NCI-H345 treated with DMSO at 0.1 percent for 48 hours (cell line): ENCODE measurements around the gene SLC44A1.

Experiments used
- DNase-seq: peaks from one replicate; lab custom pipeline; 2025; ENCODE audit not compliant: unreplicated experiment; lab: John Stamatoyannopoulos, UW

Gene SLC44A1

DNA sequence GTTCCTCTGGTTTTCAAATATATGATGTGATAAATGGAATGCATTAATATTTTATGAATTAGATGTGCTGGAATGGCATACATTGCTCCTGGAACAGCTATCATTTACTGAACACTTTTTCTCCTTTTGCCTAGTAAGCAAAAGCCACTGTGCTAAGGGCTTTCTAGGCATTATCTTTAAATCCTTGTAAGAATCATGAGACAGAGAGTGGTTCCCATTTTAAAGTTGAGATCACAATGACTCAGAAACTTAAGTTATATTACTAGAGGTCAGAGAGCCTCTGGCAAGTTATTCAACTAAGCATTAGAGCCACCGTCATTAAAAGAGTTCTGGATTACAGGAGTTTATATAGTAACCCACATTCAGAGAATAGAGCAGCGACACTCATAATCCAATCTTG lies 176.7 kb downstream of the SLC44A1 start:
- no peak for DNase-seq

DNA sequence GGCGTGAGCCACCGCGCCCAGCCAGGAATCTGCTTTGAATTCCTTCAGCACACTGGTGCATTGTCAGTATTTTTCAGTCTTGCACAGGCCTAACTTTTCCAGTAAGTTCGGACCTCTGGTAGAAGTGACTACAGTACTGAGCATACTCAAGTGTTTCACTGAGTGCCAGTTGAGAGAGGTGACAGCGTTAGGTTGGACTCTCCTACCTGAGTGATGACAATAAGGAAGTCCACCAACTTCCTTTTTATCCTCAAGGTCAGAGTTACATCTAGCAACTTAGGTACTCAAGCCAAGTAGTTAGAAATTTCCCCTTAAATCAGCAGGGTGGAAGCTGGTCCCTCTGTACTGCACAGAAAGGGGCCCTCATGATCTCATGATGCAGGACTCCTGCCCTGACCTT lies 177.4 kb downstream of the SLC44A1 start:
- no peak for DNase-seq

- no peak for DNase-seq
Measured at GRCh38 chr9:105425816-105426433, 181.5 kb downstream of the SLC44A1 start.

DNA sequence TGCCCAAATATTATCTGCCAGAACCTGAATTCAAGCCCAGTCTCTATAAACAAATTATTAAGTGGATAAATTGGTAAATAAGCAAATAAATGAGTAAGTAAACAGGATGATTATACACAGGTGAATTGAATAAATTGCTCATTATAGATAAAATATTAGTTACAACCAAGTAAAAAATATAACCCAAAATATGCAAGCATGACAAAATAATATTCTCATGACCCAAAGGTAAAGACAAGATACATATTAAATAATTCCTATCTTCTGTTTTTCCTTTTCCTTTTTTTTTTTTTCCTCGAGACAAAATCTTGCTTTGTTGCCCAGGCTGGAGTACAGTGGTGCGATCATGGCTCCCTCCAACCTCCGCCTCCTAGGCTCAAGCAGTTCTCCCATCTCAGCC lies 182.2 kb downstream of the SLC44A1 start:
- no peak for DNase-seq

DNA sequence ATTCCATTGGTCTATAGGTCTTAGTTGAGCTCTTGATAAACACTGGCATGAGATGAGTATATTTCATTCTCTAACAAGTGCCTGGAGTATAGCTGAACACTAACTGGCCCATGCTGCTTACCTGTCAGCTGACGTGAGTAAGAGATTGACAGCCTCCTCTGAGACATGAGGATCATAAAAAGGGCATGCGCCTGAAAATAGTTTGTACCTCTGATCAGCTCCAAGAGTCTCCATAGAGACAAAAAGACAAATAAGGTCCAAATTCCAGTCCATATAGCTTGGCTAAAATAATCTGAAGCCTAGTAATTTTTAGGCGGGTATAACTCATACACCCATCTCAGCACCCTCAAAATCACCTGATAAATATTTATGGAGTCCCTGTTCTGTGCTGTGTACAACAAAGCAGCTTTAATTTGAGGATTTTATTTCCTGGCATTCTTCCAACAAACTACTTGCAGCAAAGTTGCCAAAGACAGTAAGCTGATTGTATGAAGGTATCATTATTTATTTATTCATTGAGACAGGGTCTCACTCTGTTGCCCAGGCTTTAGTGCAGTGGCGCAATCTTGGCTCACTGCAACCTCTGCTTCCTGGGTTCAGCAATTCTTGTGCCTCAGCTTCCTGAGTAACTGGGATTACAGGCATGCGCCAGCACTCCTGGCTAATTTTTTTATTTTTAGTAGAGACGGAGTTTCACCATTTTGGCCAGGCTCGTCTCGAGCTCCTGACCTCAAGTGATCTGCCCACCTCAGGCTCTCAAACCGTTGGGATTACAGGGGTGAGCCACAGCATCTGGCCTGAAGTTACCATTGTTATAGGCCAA lies 187.2 kb downstream of the SLC44A1 start:
- no peak for DNase-seq

GRCh38 chr9:105432247-105432842 lies 187.9 kb downstream of the SLC44A1 start:
- DNase-seq, result no peak

GRCh38 chr9:105435453-105435852 lies 191.0 kb downstream of the SLC44A1 start:
- DNase-seq, result no peak

- no peak for DNase-seq
Measured at GRCh38 chr9:105436783-105437182, 192.3 kb downstream of the SLC44A1 start.

- no peak for DNase-seq
Measured at GRCh38 chr9:105437704-105438103, 193.3 kb downstream of the SLC44A1 start.

DNA sequence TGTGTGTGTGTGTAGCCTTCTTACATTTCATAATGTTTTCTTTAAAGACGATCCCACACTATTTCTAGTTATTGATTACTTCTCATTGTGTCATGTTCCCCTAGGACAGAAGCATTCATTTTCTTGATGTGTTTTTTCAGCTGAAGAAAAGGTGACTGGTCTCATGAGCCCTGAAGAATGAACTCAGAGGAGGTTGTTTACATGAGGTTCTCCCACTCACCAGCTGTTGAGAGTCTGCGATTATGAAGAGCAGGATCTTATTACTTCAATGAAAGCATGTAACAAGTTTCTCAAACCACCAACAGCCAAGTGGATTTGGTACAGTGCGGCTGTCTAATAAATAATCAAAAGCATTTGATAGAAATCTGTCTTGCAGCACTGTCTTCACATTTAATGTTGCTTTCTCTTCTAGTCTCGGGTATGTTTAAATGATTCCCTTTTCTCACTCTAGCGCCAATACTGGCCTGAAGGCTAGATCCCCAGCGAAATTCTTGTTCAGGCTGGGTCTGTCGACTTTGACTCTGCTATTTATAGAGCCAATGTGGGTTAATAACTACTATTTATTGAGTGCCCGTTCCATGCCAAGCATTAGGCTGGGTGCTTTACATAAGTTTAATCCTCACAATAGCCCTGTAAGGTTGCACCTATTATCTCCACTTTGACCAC lies 193.8 kb downstream of the SLC44A1 start:
- no peak for DNase-seq

GRCh38 chr9:105439428-105439827 lies 195.0 kb downstream of the SLC44A1 start:
- no peak for DNase-seq

DNA sequence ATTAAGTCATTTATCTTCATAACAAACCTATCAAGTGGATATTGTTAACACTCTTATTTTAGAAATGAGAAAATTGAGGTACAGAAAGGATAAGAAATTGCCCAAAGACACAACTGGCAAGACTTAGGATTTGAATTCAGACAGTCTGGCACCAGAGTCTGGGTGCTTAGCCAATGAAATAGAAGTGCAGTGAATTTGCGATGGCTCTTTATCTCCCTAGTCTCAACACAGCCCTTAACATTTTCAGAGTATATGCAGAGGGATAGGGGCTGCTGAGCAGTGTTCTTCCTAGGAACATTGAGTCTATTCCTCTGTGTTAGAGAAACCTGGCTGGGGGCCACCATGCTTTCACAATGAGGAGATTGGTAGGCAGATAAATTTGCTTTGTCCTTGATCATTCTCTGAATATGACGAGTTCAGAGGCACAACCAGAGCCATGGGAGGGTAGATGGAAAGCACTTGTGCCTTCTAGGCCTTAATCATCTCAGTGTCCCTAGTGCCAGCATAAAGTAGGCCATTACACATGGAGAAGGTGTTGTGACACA lies 197.2 kb downstream of the SLC44A1 start:
- DNase-seq, result no peak

GRCh38 chr9:105443121-105443520 lies 198.7 kb downstream of the SLC44A1 start:
- no peak for DNase-seq

- no peak for DNase-seq
Measured at GRCh38 chr9:105444130-105444529, 199.7 kb downstream of the SLC44A1 start.

DNA sequence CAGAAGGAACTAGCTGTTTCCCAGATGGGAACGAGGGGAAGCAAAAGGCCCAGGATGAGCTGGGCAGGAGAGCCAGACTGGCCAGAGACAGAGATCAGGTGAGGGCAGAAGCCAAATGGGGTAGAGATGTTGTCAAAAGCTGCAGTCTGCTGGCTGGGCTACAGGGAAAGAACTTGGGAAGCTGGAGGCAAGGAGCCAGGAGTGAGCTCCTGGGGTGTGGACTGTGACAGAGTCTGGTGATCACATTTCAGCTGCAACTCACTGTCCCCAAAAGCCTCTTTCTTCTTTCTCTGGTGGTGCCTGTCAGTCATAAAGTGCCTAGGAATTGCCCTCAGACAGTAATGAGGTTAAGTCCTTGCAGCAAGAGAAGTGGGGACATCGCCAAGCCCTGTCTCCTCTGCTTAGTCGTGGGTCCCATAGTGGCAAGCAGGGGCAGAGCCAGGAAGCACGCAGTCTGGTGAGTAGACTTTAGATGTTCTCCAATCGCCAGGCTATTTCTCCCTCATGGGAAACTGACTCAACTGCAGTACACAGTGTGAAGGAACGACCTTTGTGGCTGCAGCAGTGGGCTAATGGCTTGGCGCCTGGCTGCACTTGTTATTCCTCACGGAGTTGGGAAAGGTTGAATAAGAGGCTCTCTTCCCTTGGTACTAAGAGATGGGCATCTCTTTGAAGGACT lies 200.9 kb downstream of the SLC44A1 start:
- DNase-seq, result no peak

GRCh38 chr9:105447386-105447813 lies 202.9 kb downstream of the SLC44A1 start:
- no peak for DNase-seq

- DNase-seq, result peak; percentile 81
Measured at GRCh38 chr9:105447814-105448812, 203.7 kb downstream of the SLC44A1 start, which contains the start of gene FSD1L. Gene FSD1L, plus strand, starts transcription at chr9:105448034. Its CDS starts 187 bp downstream, at chr9:105448221.

DNA sequence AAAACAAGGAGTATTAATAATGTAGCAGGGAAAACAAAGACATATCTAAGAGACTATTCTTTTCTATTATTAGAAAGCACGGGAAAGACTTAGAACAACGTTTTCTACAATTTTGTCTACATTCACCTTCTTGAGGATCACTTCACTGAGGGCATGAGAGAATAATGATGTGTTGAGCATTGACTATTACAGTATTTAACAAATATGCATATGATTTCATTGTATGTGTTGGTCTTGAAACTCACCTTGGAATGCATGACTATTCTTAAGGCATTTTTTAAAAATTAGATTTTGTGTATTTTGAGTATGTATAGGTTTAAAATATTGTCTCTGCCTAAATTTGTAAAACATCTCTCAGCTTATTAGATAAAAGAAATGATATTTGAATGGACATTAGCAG lies 204.6 kb downstream of the SLC44A1 start:
- DNase-seq, result no peak

DNA sequence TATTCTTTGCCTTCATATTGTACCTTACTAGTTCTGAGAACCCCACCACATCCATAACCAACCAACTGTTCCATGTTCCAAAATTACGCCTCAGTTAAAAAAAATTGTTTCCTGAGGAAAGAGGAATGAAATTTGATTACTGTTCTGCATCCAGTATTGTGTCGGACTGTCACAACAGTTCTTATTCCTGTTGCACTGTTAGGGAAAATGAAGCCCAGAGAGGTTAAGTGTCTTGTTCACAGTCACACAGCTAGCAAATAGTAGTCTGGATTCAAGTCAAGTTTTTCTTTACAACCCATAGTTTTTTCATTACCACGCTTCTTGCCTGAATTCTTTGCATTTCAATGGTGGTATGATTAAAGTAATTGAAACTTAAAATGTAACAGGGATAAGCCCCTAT lies 207.7 kb downstream of the SLC44A1 start:
- no peak for DNase-seq
